Measurements from ENCODE around the gene SPATA2L.

The SPATA2L gene

GRCh38 chr16:89736554-89736953 lies 35.0 kb upstream of the SPATA2L start:
- TF ChIP-seq CTCF (conservative IDR thresholded peaks at IDR 0.05; ENCODE audit: low read depth, low read length), result no peak
- Histone ChIP-seq H3K4me3 (IDR thresholded peaks at IDR 0.05; ENCODE audit: insufficient read depth, low read depth, low read length) (no peak overlapping the region), H3K27ac (no peak overlapping the region), H4K20me1 (ENCODE audit: insufficient read depth) (no peaks in the 10 kb centered on the region), H2AFZ (ENCODE audit: low read depth) (no peak overlapping the region), H3K4me1 (ENCODE audit: low read depth, poor library complexity, severe bottlenecking) (peaks cover 19% of the 10 kb centered on the region), H3K36me3 (ENCODE audit: insufficient read depth) (peaks cover 13% of the 10 kb centered on the region; the same call in 1 of the 2 replicates), H3K27me3 (ENCODE audit: insufficient read depth, low read depth) (no peaks in the 10 kb centered on the region), H3K9ac (no peak overlapping the region), H3K79me2 (ENCODE audit: insufficient read depth, low read depth) (peaks cover 5% of the 10 kb centered on the region; the same call in 1 of the 2 replicates), H3K4me2 (no peak overlapping the region)

GRCh38 chr16:89733792-89734191 lies 32.3 kb upstream of the SPATA2L start:
- TF ChIP-seq CTCF (conservative IDR thresholded peaks at IDR 0.05; ENCODE audit: low read depth, low read length), result no peak
- Histone ChIP-seq H3K4me3 (IDR thresholded peaks at IDR 0.05; ENCODE audit: insufficient read depth, low read depth, low read length) (no peak overlapping the region), H3K4me2 (no peak overlapping the region), H3K36me3 (ENCODE audit: insufficient read depth) (peaks cover 9% of the 10 kb centered on the region; the same call in 1 of the 2 replicates), H3K79me2 (ENCODE audit: insufficient read depth, low read depth) (peaks cover 5% of the 10 kb centered on the region; the same call in 1 of the 2 replicates), H4K20me1 (ENCODE audit: insufficient read depth) (no peaks in the 10 kb centered on the region), H3K9ac (no peak overlapping the region), H2AFZ (ENCODE audit: low read depth) (no peak overlapping the region), H3K4me1 (ENCODE audit: low read depth, poor library complexity, severe bottlenecking) (peaks cover 17% of the 10 kb centered on the region), H3K27me3 (ENCODE audit: insufficient read depth, low read depth) (no peaks in the 10 kb centered on the region), H3K27ac (no peak overlapping the region)

GRCh38 chr16:89733322-89733721 lies 31.8 kb upstream of the SPATA2L start:
- H3K4me1 ChIP-seq (ENCODE audit: low read depth, poor library complexity, severe bottlenecking), result peaks cover 17% of the 10 kb centered on the region
- H3K79me2 ChIP-seq (ENCODE audit: insufficient read depth, low read depth), result peaks cover 3% of the 10 kb centered on the region; the same call in 1 of the 2 replicates
- H3K9ac ChIP-seq, result no peak overlapping the region
- peaks cover 5% of the 10 kb centered on the region; the same call in 1 of the 2 replicates for H3K36me3 ChIP-seq (ENCODE audit: insufficient read depth)
- TF ChIP-seq CTCF (conservative IDR thresholded peaks at IDR 0.05; ENCODE audit: low read depth, low read length), result no peak
- no peak overlapping the region for H2AFZ ChIP-seq (ENCODE audit: low read depth)
- H3K4me3 ChIP-seq (IDR thresholded peaks at IDR 0.05; ENCODE audit: insufficient read depth, low read depth, low read length), result no peak overlapping the region
- no peaks in the 10 kb centered on the region for H4K20me1 ChIP-seq (ENCODE audit: insufficient read depth)
- H3K27ac ChIP-seq, result no peak overlapping the region
- no peak overlapping the region for H3K4me2 ChIP-seq
- H3K27me3 ChIP-seq (ENCODE audit: insufficient read depth, low read depth), result no peaks in the 10 kb centered on the region

- TF ChIP-seq CTCF (conservative IDR thresholded peaks at IDR 0.05; ENCODE audit: low read depth, low read length), result no peak
- Histone ChIP-seq H3K27me3 (ENCODE audit: insufficient read depth, low read depth) (no peaks in the 10 kb centered on the region), H3K27ac (no peak overlapping the region), H2AFZ (ENCODE audit: low read depth) (no peak overlapping the region), H3K79me2 (ENCODE audit: insufficient read depth, low read depth) (no peaks in the 10 kb centered on the region; the same call in 1 of the 2 replicates), H3K36me3 (ENCODE audit: insufficient read depth) (peaks cover under 1% of the 10 kb centered on the region; the same call in 1 of the 2 replicates), H3K4me2 (no peak overlapping the region), H4K20me1 (ENCODE audit: insufficient read depth) (no peaks in the 10 kb centered on the region), H3K4me3 (IDR thresholded peaks at IDR 0.05; ENCODE audit: insufficient read depth, low read depth, low read length) (no peak overlapping the region), H3K4me1 (ENCODE audit: low read depth, poor library complexity, severe bottlenecking) (peaks cover 13% of the 10 kb centered on the region), H3K9ac (no peak overlapping the region)
Measured at GRCh38 chr16:89732918-89733242, 31.4 kb upstream of the SPATA2L start.

All from KMS-11 (cell line).